ENCODE measurements around the gene METRNL. TPM values are rescaled to one million over a fixed set of nuclear protein-coding genes. Genes with fewer than 3 reads are reported as not detected.
A peak's percentile ranks its signal among the peaks of the same experiment; 100 is the strongest.

METRNL gene
- total RNA-seq, 1 experiment from 2014 or later = 58.7 TPM

DNA sequence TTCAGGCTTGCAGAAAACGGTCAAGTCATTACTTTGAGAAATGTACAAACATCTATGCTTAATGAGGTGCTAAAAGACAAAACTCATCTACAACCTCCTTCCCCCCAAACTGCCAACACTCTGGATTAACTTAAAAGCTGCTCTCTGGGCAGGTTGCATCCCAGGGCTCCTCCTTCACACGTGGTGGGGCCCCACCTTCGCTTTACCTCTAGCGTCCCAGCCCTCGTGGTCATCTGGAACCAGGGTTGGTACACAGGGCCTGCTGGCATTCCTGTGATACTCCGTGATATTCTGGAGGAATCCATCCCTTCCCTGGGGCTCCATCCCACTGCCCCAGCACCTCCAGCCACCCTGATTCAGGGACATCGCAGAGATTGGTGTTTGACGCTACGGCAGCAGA is 4.8 kb downstream of the METRNL start:
- peak overlapping the region; percentile 67 for H3K4me2 ChIP-seq (ENCODE audit: low read length)
- H4K20me1 ChIP-seq (ENCODE audit: insufficient read depth) = peaks cover 11% of the 10 kb centered on the region; the same call in 1 of the 2 replicates
- H3K79me2 ChIP-seq (ENCODE audit: insufficient read depth, low read length) = peaks cover 84% of the 10 kb centered on the region
- DNase-seq (ENCODE audit: low read depth, low spot score) (no peak), ATAC-seq (no peak)
- TF ChIP-seq SIN3A (IDR thresholded peaks at IDR 0.05; ENCODE audit: low read depth) = no peak
- no peak for TF ChIP-seq FOSL1 (IDR thresholded peaks at IDR 0.05; ENCODE audit: low read depth)
- no peak for TF ChIP-seq YY1 (IDR thresholded peaks at IDR 0.05; ENCODE audit: extremely low read depth, insufficient replicate concordance, low read depth, low read length)
- TF ChIP-seq, protein P1, sequence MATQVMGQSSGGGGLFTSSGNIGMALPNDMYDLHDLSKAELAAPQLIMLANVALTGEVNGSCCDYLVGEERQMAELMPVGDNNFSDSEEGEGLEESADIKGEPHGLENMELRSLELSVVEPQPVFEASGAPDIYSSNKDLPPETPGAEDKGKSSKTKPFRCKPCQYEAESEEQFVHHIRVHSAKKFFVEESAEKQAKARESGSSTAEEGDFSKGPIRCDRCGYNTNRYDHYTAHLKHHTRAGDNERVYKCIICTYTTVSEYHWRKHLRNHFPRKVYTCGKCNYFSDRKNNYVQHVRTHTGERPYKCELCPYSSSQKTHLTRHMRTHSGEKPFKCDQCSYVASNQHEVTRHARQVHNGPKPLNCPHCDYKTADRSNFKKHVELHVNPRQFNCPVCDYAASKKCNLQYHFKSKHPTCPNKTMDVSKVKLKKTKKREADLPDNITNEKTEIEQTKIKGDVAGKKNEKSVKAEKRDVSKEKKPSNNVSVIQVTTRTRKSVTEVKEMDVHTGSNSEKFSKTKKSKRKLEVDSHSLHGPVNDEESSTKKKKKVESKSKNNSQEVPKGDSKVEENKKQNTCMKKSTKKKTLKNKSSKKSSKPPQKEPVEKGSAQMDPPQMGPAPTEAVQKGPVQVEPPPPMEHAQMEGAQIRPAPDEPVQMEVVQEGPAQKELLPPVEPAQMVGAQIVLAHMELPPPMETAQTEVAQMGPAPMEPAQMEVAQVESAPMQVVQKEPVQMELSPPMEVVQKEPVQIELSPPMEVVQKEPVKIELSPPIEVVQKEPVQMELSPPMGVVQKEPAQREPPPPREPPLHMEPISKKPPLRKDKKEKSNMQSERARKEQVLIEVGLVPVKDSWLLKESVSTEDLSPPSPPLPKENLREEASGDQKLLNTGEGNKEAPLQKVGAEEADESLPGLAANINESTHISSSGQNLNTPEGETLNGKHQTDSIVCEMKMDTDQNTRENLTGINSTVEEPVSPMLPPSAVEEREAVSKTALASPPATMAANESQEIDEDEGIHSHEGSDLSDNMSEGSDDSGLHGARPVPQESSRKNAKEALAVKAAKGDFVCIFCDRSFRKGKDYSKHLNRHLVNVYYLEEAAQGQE (IDR thresholded peaks at IDR 0.05; ENCODE audit: low read depth) = no peak
- no peak for TF ChIP-seq EGR1 (IDR thresholded peaks at IDR 0.05; ENCODE audit: low read depth)
- no peak for TF ChIP-seq SRF (IDR thresholded peaks at IDR 0.05; ENCODE audit: low read depth)
- no peak for TF ChIP-seq ELF1 (IDR thresholded peaks at IDR 0.05; ENCODE audit: borderline replicate concordance, low read depth)
- peak overlapping the region; percentile 67; the same call in 1 of the 2 replicates for H3K27ac ChIP-seq (ENCODE audit: low read depth, low read length)
- no peak overlapping the region for H2AFZ ChIP-seq (ENCODE audit: low read depth, low read length, poor library complexity, severe bottlenecking)
- H3K36me3 ChIP-seq (ENCODE audit: control insufficient read depth in 1 of 2, insufficient read depth in 2 of 2, low read length in 2 of 2) = peaks cover 9 to 16% of the 10 kb centered on the region in 2 experiments; a peak in 3 of 4 replicates
- no peaks in the 10 kb centered on the region for H3K27me3 ChIP-seq (ENCODE audit: insufficient read depth, low read length)
- ChIA-PET RAD21 (ENCODE audit: low non-redundant PET in 1 of 2, low total read pairs in 2 of 2, uncharacterized antibody in 2 of 2, unreplicated experiment in 2 of 2) (no interaction called here), POLR2A (no interaction called here), CTCF (no interaction called here)
- intact Hi-C loops (cut with micrococcal nuclease) = no loop called here
- BruUV-seq (replicated peaks) = no TSS peak
- H3K9me3 ChIP-seq (ENCODE audit: control insufficient read depth in 1 of 2, insufficient read depth in 1 of 2, low read depth in 1 of 2, low read length in 2 of 2) = no peaks in the 10 kb centered on the region
- H3K4me1 ChIP-seq (ENCODE audit: control insufficient read depth in 1 of 2, insufficient read depth in 2 of 2, low read length in 2 of 2) = peaks cover 29 to 37% of the 10 kb centered on the region in 2 experiments
- no peaks in the 10 kb centered on the region for H3K9me2 ChIP-seq (ENCODE audit: insufficient read depth)
- peak overlapping the region; percentile 47 for H3K9ac ChIP-seq (ENCODE audit: low read length)
- H3K4me3 ChIP-seq (replicated peaks in 1 of 2; ENCODE audit: low read depth in 1 of 2, low read length in 2 of 2) = no peak overlapping the region; a peak in 1 of 4 replicates
